Naive B cell (primary cell): Measurements from ENCODE around the gene RHOD. TPM values are rescaled to one million over a fixed set of nuclear protein-coding genes. Genes with fewer than 3 reads are reported as not detected.

Experiments used
- ATAC-seq, 2 donors: fragments of 150-1000 bp; cut with Tn5 transposase; 2 replicates each; pipeline ENCODE4 v1.10.0; 2021; ENCODE audit warnings: low read depth in 2 of 2, mild to moderate bottlenecking in 2 of 2, moderate library complexity in 2 of 2
- DNase-seq: peaks from one replicate; pipeline ENCODE4 v3.0.0; 2022
- H3K27ac Mint-ChIP-seq, 6 donors: one replicate each; pipeline ENCODE4 v1.8.0; 2020 to 2022; ENCODE audit warnings: mild to moderate bottlenecking in 6 of 6, mixed read lengths in 6 of 6, moderate library complexity in 5 of 6, inconsistent platforms in 2 of 6
- H3K27me3 Mint-ChIP-seq, 3 donors: one replicate each; pipeline ENCODE4 v1.8.0; 2021 to 2022; ENCODE audit warnings: mixed read lengths in 3 of 3, mild to moderate bottlenecking in 1 of 3
- H3K36me3 Mint-ChIP-seq, 2 donors: one replicate each; pipeline ENCODE4 v1.8.0; 2020 to 2022; ENCODE audit warnings: mixed read lengths in 2 of 2, inconsistent platforms in 1 of 2, mild to moderate bottlenecking in 1 of 2
- H3K4me1 Mint-ChIP-seq, 3 donors: one replicate each; pipeline ENCODE4 v1.8.0; 2020 to 2022; ENCODE audit warnings: mixed read lengths in 3 of 3, inconsistent platforms in 1 of 3, mild to moderate bottlenecking in 1 of 3, moderate library complexity in 1 of 3
- H3K4me3 Mint-ChIP-seq, 8 donors: one replicate each; pipeline ENCODE4 v1.8.0; 2020 to 2022; ENCODE audit warnings: mild to moderate bottlenecking in 8 of 8, mixed read lengths in 8 of 8, moderate library complexity in 8 of 8, inconsistent platforms in 2 of 8
- H3K9me3 Mint-ChIP-seq, 7 donors: one replicate each; pipeline ENCODE4 v1.8.0; 2020 to 2022; ENCODE audit warnings: mixed read lengths in 7 of 7, mild to moderate bottlenecking in 5 of 7, inconsistent platforms in 2 of 7, moderate library complexity in 1 of 7
- polyA plus RNA-seq, 6 donors: library from polyadenylated mRNA; unstranded; fragments of 300-500 nt; fragmentation: Illumina TruSeq; gene quantifications; one replicate each; pipeline ENCODE4 v1.2.3, GENCODE V29; 2021; ENCODE audit warnings: low read depth in 6 of 6

The RHOD gene
- polyA plus RNA-seq, 6 donors from 2014 or later: 0.71 to 2.6 (median 0.97) TPM

DNA sequence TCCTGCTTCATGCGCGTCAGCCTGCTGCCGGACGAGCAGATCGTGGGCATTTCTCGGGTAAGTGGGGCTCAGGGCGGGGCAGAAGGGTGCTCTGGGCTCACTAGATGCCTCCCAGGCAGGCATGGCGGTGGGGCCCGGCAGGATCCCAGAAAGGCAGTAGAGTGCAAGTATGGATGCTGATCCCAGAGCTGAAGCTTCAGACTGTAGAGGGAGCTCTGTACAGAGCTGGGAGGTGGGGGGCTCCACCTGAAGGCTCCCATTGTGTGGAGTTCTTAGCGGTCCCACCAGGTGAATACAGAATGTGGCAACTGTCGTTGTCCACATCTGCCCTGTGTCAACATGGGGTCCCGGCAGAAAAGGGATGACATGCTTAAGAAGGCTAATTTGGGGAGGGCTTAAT, 16.5 kb upstream of the RHOD start:
- H3K27me3 Mint-ChIP-seq: peaks cover 13 to 58% (median 43%) of the 10 kb centered on the region in 3 donors

DNA sequence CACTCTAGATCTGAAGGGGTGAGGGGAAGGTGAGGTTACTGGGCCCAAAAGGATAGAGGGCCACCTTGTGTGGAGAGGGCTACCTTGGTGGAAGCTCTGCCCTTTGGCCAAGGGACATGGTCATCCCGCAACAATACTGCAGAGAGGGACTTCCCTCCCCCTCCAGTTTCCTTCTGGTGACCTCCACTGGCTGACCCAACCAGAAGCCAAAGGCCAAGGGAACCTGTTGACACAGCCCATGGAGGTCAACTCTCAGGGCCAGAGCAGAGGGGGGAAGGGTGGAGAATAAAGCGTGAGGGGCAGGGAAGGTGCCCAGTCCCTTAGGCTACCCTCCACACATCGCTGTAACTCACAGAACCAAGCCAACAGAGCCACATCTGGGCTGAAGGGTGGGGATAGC, 15.0 kb upstream of the RHOD start:
- ATAC-seq: no peak
- H3K9me3 Mint-ChIP-seq: no peaks in the 10 kb centered on the region

More for the DNA sequence above, 16.5 kb upstream of the RHOD start:
- ATAC-seq: no peak
- no peak for DNase-seq
- Mint-ChIP-seq H3K27ac (no peak overlapping the region), H3K4me3 (no peak overlapping the region), H3K36me3 (no peaks in the 10 kb centered on the region), H3K9me3 (no peaks in the 10 kb centered on the region), H3K4me1 (peaks cover 0 to 13% (median 8%) of the 10 kb centered on the region in 3 donors)

GRCh38 chr11:67043572-67044349, 12.9 kb upstream of the RHOD start:
- peaks cover 5 to 13% (median 8%) of the 10 kb centered on the region in 3 donors for H3K4me1 Mint-ChIP-seq
- no peak overlapping the region for H3K27ac Mint-ChIP-seq
- ATAC-seq (no peak), DNase-seq (no peak)
- H3K9me3 Mint-ChIP-seq: no peaks in the 10 kb centered on the region
- peaks cover 9 to 57% (median 39%) of the 10 kb centered on the region in 3 donors for H3K27me3 Mint-ChIP-seq
- no peak overlapping the region for H3K4me3 Mint-ChIP-seq
- H3K36me3 Mint-ChIP-seq: no peaks in the 10 kb centered on the region

More for the DNA sequence above, 15.0 kb upstream of the RHOD start:
- Mint-ChIP-seq H3K27ac (peak overlapping the region in 1 of 6 donors; percentile 49), H3K4me3 (no peak overlapping the region), H3K4me1 (peaks cover 3 to 13% (median 8%) of the 10 kb centered on the region in 3 donors), H3K36me3 (no peaks in the 10 kb centered on the region), H3K27me3 (peaks cover 9 to 61% (median 40%) of the 10 kb centered on the region in 3 donors)
- DNase-seq: no peak

DNA sequence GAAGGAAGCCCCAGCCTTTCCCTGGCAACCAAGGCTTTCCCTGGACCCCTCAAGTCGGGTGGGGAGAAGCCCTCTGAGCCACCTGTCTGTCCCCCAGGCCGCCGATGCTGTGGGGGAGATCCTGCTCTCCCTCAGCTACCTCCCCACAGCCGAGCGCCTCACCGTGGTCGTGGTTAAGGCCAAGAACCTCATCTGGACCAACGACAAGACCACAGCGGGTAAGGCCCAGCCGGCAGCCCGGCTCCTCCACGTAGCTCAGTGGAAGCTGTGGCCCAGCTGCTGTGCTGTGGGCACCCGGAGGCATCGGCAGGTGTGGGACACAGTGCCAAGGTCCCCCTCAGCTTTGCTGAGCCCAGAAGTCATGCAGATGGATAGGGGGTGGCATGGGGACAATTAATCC, 12.2 kb upstream of the RHOD start:
- no peak overlapping the region for H3K27ac Mint-ChIP-seq
- H3K27me3 Mint-ChIP-seq: peaks cover 9 to 61% (median 39%) of the 10 kb centered on the region in 3 donors
- H3K36me3 Mint-ChIP-seq: no peaks in the 10 kb centered on the region
- no peaks in the 10 kb centered on the region for H3K9me3 Mint-ChIP-seq
- H3K4me1 Mint-ChIP-seq: peaks cover 5 to 13% (median 8%) of the 10 kb centered on the region in 3 donors
- ATAC-seq: no peak
- no peak overlapping the region for H3K4me3 Mint-ChIP-seq
- DNase-seq: no peak

- Mint-ChIP-seq H3K4me3 (no peak overlapping the region), H3K4me1 (peaks cover 5 to 13% (median 8%) of the 10 kb centered on the region in 3 donors), H3K36me3 (no peaks in the 10 kb centered on the region), H3K27me3 (peaks cover 9 to 58% (median 31%) of the 10 kb centered on the region in 3 donors), H3K27ac (no peak overlapping the region), H3K9me3 (no peaks in the 10 kb centered on the region)
- DNase-seq (no peak), ATAC-seq (peak in 1 of 2 donors; percentile 25)
Measured at GRCh38 chr11:67045314-67045713, 11.3 kb upstream of the RHOD start.

DNA sequence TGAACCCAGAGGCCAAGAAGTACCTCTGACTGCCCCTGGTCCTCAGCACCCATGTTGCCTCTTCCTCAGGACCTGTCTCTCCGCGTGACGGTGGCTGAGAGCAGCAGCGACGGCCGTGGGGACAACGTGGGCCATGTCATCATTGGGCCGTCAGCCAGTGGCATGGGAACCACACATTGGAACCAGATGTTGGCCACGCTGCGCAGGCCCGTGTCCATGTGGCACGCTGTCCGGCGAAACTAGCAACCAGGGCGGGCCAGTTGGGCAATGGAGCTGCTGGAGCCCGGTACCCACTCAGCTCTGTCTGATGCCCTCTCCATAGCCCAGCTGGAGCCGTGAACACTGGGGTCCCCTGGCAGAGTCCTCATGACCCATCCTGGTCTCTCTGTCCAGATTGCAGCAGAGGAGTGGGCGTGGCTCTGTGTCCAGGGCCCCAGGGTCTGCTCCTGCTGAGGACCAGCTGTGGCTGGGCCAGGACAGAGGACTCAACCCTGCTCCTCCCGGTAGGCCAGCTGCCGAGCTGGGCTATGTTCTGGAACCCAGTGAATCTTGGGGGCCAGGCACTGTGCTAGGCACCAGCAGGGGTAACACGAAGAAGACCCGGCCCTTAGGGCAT, 8.0 kb upstream of the RHOD start:
- Mint-ChIP-seq H3K4me1 (peaks cover 0 to 5% (median 0%) of the 10 kb centered on the region in 3 donors), H3K9me3 (no peaks in the 10 kb centered on the region), H3K4me3 (peak overlapping the region in 1 of 8 donors; percentile 40), H3K27me3 (peaks cover 0 to 61% (median 34%) of the 10 kb centered on the region in 3 donors), H3K36me3 (no peaks in the 10 kb centered on the region), H3K27ac (no peak overlapping the region)
- no peak for DNase-seq
- no peak for ATAC-seq

DNA sequence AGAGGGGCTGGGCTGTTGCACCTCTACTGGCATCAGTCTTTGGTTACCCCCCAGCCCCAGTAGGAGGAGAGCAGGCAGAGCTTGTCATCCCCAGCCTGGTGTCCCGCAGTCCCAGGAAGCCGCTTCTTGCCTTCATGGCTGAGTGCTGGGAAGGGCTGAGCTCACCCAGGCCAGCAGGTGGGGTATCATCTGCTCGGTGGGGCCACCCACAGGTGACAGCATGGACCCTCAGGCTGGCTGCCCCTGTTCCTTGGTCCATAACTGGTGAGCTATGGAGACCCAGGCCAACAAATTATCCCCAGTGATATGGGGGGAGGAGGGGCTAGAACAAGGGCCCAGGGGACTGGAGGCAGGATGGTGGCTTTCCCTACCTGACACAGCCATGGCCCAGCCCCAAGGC, 6.5 kb upstream of the RHOD start:
- no peaks in the 10 kb centered on the region for H3K9me3 Mint-ChIP-seq

DNA sequence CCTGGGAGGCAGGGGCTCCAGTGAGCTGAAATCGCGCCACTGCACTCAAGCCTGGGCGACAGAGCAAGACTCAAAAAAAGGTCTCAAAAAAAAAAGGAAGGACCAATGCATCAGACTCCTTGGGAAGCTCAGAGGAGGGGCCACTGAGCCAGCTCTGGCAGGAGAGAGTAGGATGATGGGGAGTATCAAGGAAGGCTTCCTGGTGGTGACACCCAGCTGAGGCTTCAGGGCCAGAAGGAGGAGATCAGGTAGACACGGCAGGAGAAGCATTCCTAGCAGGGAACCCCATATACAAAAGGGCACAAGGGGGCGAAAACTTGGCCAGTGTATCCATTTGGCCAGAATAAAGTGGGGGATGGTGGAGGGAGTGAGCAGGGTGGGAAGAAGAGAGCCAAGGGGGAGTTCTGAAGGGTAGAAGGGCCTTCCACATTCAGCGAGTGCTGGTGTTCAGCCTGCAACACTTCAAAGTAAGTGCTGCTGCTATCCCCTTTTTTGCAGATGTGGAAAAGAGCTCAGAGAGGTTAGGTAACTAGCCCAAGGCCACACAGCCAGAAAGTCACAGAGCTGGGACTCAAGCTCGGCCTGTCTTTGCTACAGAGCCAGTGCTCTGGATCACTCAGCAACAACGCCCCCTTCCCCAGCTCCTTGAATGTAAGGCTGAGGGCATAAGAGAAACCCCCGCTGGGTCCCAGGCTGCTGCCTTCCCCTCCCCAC, 5.3 kb upstream of the RHOD start:
- Mint-ChIP-seq H3K9me3 (no peaks in the 10 kb centered on the region), H3K4me1 (peaks cover 5 to 11% (median 6%) of the 10 kb centered on the region in 3 donors), H3K27me3 (peaks cover 9 to 57% (median 41%) of the 10 kb centered on the region in 3 donors), H3K36me3 (no peaks in the 10 kb centered on the region), H3K27ac (peak overlapping the region in 1 of 6 donors; percentile 47), H3K4me3 (no peak overlapping the region)
- DNase-seq: no peak
- no peak for ATAC-seq

More for the DNA sequence above, 6.5 kb upstream of the RHOD start:
- no peak overlapping the region for H3K4me3 Mint-ChIP-seq
- no peak for ATAC-seq
- H3K27me3 Mint-ChIP-seq: peaks cover 5 to 59% (median 38%) of the 10 kb centered on the region in 3 donors
- no peak overlapping the region for H3K27ac Mint-ChIP-seq
- no peak for DNase-seq
- no peaks in the 10 kb centered on the region for H3K36me3 Mint-ChIP-seq
- H3K4me1 Mint-ChIP-seq: peaks cover 0 to 5% (median 0%) of the 10 kb centered on the region in 3 donors

DNA sequence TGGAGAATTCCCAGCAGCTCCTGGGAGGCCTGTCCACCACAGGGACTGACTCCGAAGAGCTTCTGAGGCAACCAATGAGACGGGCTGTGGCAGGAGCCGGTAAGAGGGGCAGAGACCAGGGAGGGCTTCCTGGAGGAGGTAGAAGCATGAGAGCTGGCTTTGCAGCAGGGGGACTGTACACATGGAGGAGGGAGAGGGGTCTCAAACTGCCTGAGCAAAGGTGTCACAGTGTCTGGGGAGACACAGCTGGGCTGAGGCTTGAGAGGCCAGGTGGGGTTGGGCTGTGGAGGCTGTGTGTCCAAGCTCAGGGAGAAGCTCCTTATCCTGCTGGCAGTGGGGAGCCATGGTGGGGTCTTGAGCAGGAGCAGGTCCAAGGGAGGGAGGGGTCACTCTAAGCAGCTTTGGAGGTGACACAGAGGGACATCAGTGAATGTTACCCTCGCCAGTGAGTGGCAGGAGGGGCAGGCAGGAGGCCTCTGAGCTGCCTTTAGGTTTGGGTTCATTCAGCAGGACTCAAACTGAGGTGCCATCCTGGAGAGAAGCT, 4.6 kb upstream of the RHOD start:
- H3K4me1 Mint-ChIP-seq: peaks cover 8 to 10% (median 9%) of the 10 kb centered on the region in 3 donors
- H3K27ac Mint-ChIP-seq: no peak overlapping the region
- H3K36me3 Mint-ChIP-seq: no peaks in the 10 kb centered on the region
- DNase-seq (no peak), ATAC-seq (no peak)
- no peak overlapping the region for H3K4me3 Mint-ChIP-seq
- H3K9me3 Mint-ChIP-seq: no peaks in the 10 kb centered on the region
- peaks cover 9 to 57% (median 42%) of the 10 kb centered on the region in 3 donors for H3K27me3 Mint-ChIP-seq

DNA sequence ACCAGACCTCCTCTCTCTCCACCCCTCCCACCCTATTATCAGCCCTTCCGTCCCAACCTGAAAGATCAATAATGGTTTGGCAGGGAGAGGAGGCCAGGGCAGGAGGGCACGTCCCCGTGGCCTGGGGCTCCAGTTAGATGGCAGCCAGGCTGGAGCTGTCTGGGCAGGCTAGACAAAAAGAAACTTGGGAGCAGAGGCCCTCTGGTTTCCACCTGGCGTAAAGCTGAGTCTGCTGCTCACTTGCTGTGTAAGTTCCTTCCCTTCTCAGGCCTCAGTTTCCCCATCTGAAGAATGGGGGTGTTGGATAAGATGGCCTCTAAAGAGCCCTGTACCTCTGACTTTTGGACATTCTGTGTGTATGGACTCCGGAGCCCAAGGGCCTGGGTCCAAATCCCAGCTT, 3.8 kb upstream of the RHOD start:
- Mint-ChIP-seq H3K36me3 (no peaks in the 10 kb centered on the region), H3K4me3 (no peak overlapping the region), H3K27me3 (peaks cover 9 to 57% (median 42%) of the 10 kb centered on the region in 3 donors), H3K9me3 (no peaks in the 10 kb centered on the region), H3K27ac (no peak overlapping the region), H3K4me1 (peaks cover 8 to 12% (median 9%) of the 10 kb centered on the region in 3 donors)
- no peak for ATAC-seq
- DNase-seq: no peak

DNA sequence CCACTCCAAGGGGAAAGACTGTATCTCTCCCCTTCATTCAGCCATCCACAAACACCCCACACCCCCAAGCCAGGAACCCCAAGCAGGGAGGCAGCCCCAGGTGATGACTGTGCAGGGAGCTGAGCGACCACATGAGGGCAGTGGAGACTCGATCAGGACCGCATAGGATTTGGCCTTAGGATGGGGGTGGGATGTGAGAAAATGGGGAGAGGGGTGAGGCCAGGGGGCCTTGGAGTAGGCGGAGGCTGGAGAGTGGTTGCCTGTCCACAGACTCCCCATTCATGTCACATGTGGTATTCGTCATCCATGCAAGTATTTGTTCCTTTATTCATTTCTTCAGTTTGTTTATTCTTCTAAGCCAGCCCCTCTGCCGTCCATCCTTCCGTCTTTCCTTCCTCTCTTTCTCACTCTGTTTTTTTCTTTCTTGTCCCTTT, 2.7 kb upstream of the RHOD start:
- ATAC-seq (peak in 1 of 2 donors; percentile 55), DNase-seq (peak; percentile 9)
- Mint-ChIP-seq H3K4me1 (peaks cover 8 to 12% (median 9%) of the 10 kb centered on the region in 3 donors), H3K4me3 (peak overlapping the region in 1 of 8 donors; percentile 66), H3K36me3 (no peaks in the 10 kb centered on the region), H3K9me3 (no peaks in the 10 kb centered on the region), H3K27me3 (peaks cover 9 to 55% (median 42%) of the 10 kb centered on the region in 3 donors), H3K27ac (peak overlapping the region in 1 of 6 donors; percentile 47)

DNA sequence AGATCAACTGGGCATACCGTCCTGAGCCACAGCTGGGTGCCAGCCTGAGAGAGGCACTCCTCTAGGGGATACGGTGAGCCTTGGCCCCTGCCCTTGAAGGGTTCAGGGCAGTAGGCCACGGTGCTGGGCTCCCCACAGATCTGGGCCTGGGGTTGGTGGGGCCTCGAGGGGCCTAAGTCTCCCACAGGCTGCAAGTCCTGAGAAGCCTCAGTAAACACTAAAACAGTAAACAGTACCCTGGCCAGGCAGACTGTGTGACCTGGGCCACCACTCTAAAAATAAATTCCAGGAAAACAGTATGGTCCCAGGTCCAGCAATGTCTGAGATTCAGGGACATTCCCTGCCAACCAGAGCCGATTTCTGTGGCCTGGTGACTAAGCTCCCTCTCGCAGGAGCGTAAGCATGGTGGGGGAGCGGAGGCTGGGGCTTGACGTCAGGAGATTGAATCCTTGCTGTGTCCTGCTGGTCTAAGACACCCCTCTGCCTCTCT, 2.3 kb upstream of the RHOD start:
- no peak overlapping the region for H3K4me3 Mint-ChIP-seq
- H3K27ac Mint-ChIP-seq: no peak overlapping the region
- peaks cover 9 to 50% (median 42%) of the 10 kb centered on the region in 3 donors for H3K27me3 Mint-ChIP-seq
- H3K9me3 Mint-ChIP-seq: no peaks in the 10 kb centered on the region
- no peak for ATAC-seq
- no peaks in the 10 kb centered on the region for H3K36me3 Mint-ChIP-seq
- no peak for DNase-seq
- H3K4me1 Mint-ChIP-seq: peaks cover 8 to 12% (median 9%) of the 10 kb centered on the region in 3 donors
